Prostate gland (tissue), 2 donors: ENCODE results near the gene TMEM51. TPM values are rescaled to one million over a fixed set of nuclear protein-coding genes. Genes with fewer than 3 reads are reported as not detected.

Experiments used
- DNase-seq: peaks from one replicate; pipeline ENCODE4 v3.0.0-alpha.2; 2019; ENCODE audit warnings: low spot score
- H3K27ac ChIP-seq, 2 donors: fragments of 200-600 bp; sonication (generic); 2 replicates each; pipeline ENCODE4 v1.5.1; 2017 to 2019
- H3K27me3 ChIP-seq: fragments of 200-600 bp; sonication (generic); replicated peaks from 2 replicates; pipeline ENCODE4 v1.5.1; 2019; ENCODE audit not compliant: insufficient read depth
- H3K36me3 ChIP-seq, 2 donors: fragments of 200-600 bp; sonication (generic); 1 replicate in 1 of 2; 2 replicates in 1 of 2; pipeline versions ENCODE4 v1.5.1 to v1.8.1; 2017 to 2019
- H3K4me1 ChIP-seq: fragments of 200-600 bp; sonication (generic); replicated peaks from 2 replicates; pipeline ENCODE4 v1.5.1; 2019
- H3K4me3 ChIP-seq, 2 donors: fragments of 200-600 bp; sonication (generic); 2 replicates each; pipeline ENCODE4 v1.5.1; 2017 to 2019
- H3K9me3 ChIP-seq: fragments of 200-600 bp; sonication (generic); 2 replicates; pipeline ENCODE4 v1.5.1; 2017
- CTCF ChIP-seq, 4 experiments: fragments of 200-600 bp in 2 of 4; fragments of 450-650 bp in 2 of 4; sonication (generic) in 2 of 4; IDR thresholded peaks; 1 replicate in 3 of 4; 2 replicates in 1 of 4; pipeline ENCODE4 v1.5.1; 2016 to 2019; ENCODE audit warnings: antibody characterized with exemption in 4 of 4, mild to moderate bottlenecking in 2 of 4, moderate library complexity in 2 of 4
- POLR2A ChIP-seq: fragments of 450-650 bp; IDR thresholded peaks from one replicate; pipeline ENCODE4 v1.6.1; 2016; ENCODE audit warnings: antibody characterized with exemption, mild to moderate bottlenecking
- POLR2AphosphoS5 ChIP-seq: sonication (generic); formaldehyde crosslinking; IDR thresholded peaks from one replicate; pipeline ENCODE4 v1.6.1; 2017; ENCODE audit warnings: antibody characterized with exemption
- WGBS: methylation state at CpG from one replicate; pipeline ENCODE4 v1.1.5; 2018; 5-methylcytosine and 5-hydroxymethylcytosine counted together
- intact Hi-C: fragments of 100-400 bp; cut with DNase I; formaldehyde crosslinking; loops from one replicate; pipeline ENCODE4 v1.14.2; 2022
- total RNA-seq, 2 donors: library from RNA; depleted of rRNA; stranded (reverse); fragments of >200 nt; gene quantifications; one replicate each; pipeline ENCODE4 v1.1.0, GENCODE V29; 2016

TMEM51 gene
- total RNA-seq, 2 donors from 2014 or later = 9.8 to 17.6 TPM

DNA sequence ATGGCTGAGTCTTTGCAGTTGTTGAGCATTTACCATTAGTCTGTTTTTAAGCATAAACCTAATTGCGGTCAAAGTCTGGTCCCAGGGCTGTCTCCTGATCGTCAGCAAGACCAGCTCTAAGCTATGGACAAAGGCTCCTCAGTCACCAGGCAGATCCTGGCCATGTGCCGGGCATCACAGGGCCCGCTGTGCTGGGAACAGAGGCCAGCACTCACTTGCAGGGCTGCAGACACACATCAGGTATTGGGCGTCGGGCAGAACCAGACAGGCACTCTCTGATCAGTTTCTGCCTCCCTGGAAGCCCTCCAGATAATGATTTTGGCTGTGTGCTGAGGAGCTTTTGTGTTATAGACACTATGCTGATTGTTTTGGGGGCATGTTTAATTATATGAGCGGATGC, 26.6 kb downstream of the TMEM51 start:
- no peaks in the 10 kb centered on the region for H3K4me1 ChIP-seq
- no peaks in the 10 kb centered on the region for H3K36me3 ChIP-seq
- 51% methylated on average over 7 of the region's 7 CpGs for WGBS
- no peak overlapping the region for H3K27ac ChIP-seq
- no peak overlapping the region for H3K4me3 ChIP-seq
- no peaks in the 10 kb centered on the region for H3K27me3 ChIP-seq
- H3K9me3 ChIP-seq = no peaks in the 10 kb centered on the region
- intact Hi-C loops = no loop called here
- no peak for TF ChIP-seq CTCF (IDR thresholded peaks at IDR 0.05)
- no peak for DNase-seq

DNA sequence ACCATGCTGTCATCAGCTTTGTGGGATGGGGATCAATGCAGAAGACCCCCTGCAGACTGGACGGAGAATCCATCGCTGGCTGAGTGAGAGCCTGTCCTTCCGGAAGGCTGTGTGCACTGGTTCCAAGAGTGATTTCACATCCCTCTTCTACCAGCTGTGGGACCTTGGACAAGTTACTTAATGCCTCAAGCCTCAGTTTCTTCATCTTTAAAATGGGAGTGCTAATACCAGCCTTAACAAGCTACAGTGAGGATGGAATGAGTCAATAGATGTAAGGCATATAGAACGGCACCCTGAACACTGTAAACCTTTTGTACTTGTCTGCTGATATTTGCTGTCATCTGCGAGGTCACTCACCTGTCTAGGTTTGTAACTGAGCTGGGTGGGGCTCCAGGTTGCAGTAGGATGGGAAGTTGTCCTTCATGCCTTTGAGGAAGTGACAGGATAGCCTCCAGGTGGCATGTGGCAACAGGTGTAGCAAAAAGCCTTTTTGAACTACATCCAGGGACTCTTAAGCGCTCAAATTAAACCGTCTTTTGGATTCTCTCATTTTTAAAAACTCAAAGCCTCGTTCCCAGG, 27.5 kb downstream of the TMEM51 start:
- WGBS = 70% methylated on average over 8 of the region's 8 CpGs
- H3K9me3 ChIP-seq = no peaks in the 10 kb centered on the region
- no peak overlapping the region for H3K4me3 ChIP-seq
- DNase-seq = no peak
- no peaks in the 10 kb centered on the region for H3K36me3 ChIP-seq
- H3K4me1 ChIP-seq = no peaks in the 10 kb centered on the region
- H3K27ac ChIP-seq = no peak overlapping the region
- H3K27me3 ChIP-seq = no peaks in the 10 kb centered on the region
- intact Hi-C loops = no loop called here
- TF ChIP-seq CTCF (IDR thresholded peaks at IDR 0.05) (no peak), POLR2A (no peak), POLR2AphosphoS5 (no peak)

- no peaks in the 10 kb centered on the region for H3K9me3 ChIP-seq
- intact Hi-C loops = no loop called here
- no peaks in the 10 kb centered on the region for H3K36me3 ChIP-seq
- TF ChIP-seq CTCF (IDR thresholded peaks at IDR 0.05) (no peak), POLR2A (no peak), POLR2AphosphoS5 (no peak)
- no peak overlapping the region for H3K27ac ChIP-seq
- no peaks in the 10 kb centered on the region for H3K4me1 ChIP-seq
- no peak overlapping the region for H3K4me3 ChIP-seq
- H3K27me3 ChIP-seq = no peaks in the 10 kb centered on the region
- 52% methylated on average over 10 of the region's 10 CpGs for WGBS
- no peak for DNase-seq
Observed at GRCh38 chr1:15181564-15181963, 28.0 kb downstream of the TMEM51 start.

DNA sequence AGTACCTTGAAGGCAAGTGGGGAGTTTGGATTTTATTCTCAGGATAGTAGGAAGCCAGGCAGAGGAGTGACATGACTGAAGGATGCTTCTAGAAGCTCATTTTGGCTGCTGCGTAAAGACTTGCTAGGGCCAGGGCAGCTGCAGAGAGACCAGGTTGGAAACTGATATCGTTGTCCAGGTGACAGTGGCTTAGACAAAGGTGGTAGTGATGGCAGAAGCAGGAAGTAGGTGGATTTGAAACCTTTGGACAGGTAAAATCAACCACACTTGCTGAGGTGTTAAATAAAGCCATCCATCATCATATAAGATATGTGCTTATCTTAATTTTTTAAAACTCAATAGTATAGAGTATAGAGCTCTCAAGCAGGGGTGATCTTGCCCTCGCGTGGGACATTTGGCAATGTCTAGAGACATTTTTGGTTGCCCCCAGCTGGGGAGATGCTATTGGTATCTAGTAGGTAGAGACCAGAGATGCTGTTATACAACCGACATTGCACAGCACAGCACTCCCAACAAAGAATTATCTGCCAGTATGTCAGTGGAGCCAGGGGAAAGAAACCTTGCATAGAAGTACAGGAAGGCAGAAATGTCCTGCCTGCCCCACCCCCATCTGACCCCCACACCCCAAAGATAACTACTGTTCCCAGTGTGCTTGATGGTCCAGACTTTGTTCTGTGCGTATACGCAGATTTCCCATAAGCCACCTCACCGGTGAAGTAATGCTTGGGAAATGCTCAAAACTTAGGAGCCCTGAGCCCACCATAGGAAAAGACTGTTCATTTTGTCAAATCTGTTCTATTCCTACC, 31.1 kb downstream of the TMEM51 start:
- whole genome bisulfite sequencing = 92% methylated on average over 8 of the region's 8 CpGs
- intact Hi-C loops = no loop called here
- Histone ChIP-seq H3K4me3 (no peak overlapping the region), H3K36me3 (no peaks in the 10 kb centered on the region), H3K27me3 (no peaks in the 10 kb centered on the region), H3K27ac (no peak overlapping the region), H3K4me1 (no peaks in the 10 kb centered on the region), H3K9me3 (no peaks in the 10 kb centered on the region)
- DNase-seq = no peak
- TF ChIP-seq POLR2A = no peak
- TF ChIP-seq POLR2AphosphoS5 = no peak
- no peak for TF ChIP-seq CTCF (IDR thresholded peaks at IDR 0.05)

DNA sequence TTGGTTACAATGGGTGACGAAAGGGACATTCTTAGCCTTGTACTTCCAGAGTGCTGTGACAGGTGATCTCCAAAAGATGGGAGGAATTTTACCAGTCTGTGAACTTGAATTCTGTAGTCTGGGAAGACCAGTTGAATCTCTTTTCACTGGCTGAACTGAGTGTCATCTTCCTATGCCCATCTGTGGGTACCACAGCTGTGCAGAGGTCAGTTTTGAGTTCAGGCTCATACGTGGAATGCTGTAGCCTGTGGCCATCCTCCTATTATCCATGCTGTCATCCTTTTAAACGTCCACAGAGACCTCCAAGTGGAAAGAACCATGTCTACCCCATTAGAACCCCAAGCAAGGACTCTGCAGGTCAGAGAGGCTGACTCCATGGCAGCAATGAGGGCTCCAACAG, 32.1 kb downstream of the TMEM51 start:
- no peak overlapping the region for H3K27ac ChIP-seq
- WGBS = 76% methylated on average over 3 of the region's 3 CpGs
- TF ChIP-seq POLR2AphosphoS5 = no peak
- TF ChIP-seq CTCF (IDR thresholded peaks at IDR 0.05) = no peak
- no peak for TF ChIP-seq POLR2A
- no peaks in the 10 kb centered on the region for H3K36me3 ChIP-seq
- no peaks in the 10 kb centered on the region for H3K27me3 ChIP-seq
- no peak for DNase-seq
- no peaks in the 10 kb centered on the region for H3K9me3 ChIP-seq
- H3K4me3 ChIP-seq = no peak overlapping the region
- intact Hi-C loops = no loop called here
- no peaks in the 10 kb centered on the region for H3K4me1 ChIP-seq
